Raji (cell line): Measurements from ENCODE around the gene DPYSL5.

Experiments
- POLR2A ChIP-seq: IDR thresholded peaks from 2 replicates; pipeline ENCODE4 v1.6.1; 2011; ENCODE audit warnings: low read depth, low read length, control low read depth; ENCODE audit not compliant: insufficient read depth

Gene DPYSL5

GRCh38 chr2:26921323-26921722, 73.4 kb downstream of the DPYSL5 start:
- TF ChIP-seq POLR2A, result no peak

DNA sequence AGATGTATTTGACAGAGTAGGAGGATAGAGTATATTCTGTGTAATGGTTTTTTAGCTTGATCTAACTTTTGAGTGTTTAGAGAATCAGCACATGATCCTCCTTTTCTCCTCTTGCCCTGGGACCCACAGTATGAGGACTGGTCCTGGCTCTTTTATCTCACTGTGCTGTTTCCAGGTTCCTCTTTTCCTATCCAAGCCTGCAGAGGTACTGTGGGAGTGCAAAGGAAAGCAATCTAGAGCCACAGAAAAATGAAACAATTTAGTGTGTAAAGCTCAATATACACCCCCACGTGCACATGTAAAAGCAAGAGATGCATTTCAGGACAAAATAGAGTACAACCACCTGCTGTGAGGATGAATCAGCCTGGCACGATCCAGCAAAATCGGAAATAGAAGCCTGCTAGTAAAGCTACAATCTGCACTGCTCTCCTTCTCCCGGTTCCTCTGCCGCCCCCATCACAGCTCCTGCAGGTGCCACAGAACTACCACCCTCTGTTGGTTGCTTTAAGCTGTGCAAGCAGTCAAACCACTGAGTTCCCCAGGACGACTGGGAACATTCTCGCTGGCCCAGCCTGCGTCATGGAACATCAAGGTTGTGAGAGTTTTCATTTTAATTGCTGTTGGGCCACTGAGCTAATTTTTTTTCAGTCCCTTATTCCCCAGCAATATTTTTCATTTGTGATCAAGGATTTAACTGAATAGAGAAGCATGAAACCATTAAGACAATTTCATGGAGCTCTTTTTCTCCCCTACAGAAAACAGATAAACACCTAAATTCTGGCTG, 74.7 kb downstream of the DPYSL5 start:
- no peak for TF ChIP-seq POLR2A

GRCh38 chr2:26924731-26925099, 76.8 kb downstream of the DPYSL5 start:
- no peak for TF ChIP-seq POLR2A

GRCh38 chr2:26925100-26925791, 77.3 kb downstream of the DPYSL5 start:
- no peak for TF ChIP-seq POLR2A

DNA sequence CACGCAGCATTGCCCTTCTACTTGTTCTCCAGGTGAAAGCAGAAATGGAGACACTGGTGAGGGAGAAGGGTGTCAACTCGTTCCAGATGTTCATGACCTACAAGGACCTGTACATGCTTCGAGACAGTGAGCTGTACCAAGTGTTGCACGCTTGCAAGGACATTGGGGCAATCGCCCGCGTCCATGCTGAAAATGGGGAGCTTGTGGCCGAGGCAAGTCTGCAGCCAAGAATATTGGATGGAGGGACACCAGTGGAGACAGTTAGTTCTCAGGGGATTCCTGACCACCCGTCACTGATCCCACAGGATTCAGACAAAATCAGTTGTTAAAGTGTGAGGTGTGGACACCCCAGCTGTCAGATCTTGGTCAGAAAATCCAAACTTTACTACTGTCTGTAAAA, 79.3 kb downstream of the DPYSL5 start:
- no peak for TF ChIP-seq POLR2A

DNA sequence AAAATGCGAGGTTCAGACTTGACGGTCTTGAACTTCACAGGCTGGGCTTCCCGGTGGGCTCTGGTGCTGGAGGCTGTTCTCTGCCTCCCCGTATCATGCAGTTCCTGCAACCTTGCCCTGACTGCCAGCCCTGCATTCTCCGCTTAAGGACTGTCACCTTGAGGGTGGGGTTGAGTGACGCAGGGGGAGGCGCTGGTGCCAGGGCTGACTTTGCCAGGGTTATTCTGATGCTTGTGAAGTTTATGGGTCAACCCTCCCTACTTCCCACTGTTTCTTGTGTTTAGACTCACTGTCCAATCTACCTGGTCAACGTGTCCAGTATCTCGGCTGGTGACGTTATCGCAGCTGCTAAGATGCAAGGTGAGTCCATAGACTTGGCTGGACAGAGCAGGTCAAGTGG, 85.0 kb downstream of the DPYSL5 start:
- TF ChIP-seq POLR2A, result no peak

DNA sequence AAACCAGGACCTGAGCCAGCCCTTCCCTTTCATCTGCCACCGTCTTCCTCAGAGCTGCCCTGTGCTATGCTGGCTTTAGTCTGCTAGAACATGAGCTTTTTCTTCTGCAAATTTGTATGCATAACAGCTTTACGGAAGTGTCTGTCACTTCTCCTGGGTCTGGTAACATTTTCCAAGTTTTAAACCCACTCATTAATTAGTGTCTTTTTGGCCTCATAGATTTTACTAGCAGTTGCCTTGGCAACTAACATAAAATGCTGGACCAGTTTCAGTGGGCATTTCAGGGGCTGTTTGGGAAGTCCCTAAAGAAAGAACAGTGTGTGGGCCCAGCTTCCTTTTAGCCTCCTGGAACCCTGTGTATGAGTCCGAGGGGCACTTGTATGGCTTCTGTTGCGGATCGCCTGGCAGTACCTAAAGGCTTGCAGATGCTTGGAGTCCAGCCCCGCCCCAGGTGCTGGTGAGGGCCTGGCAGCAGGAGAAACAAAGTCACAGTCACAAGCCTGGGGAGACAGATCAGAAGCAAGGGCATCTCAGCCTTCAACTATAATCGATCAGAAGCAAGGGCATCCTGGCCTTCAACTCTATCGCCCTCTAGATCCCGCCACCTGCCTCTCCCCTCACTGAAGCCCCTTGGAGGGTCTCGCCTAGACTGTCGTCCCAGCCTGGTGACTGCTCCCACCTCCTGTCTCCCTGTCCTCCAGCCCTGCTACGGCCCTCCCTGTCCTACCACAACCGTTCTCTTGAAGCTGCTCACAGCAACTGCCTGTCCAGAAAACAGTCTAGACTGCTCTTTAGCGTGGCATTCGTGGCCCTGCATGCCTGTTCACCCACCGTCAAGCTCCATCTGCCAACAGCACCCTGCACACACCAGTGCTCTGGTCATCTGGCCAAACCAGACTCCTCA, 85.8 kb downstream of the DPYSL5 start:
- TF ChIP-seq POLR2A, result no peak

GRCh38 chr2:26934335-26934724, 86.4 kb downstream of the DPYSL5 start:
- TF ChIP-seq POLR2A, result no peak

- no peak for TF ChIP-seq POLR2A
Observed at GRCh38 chr2:26934985-26935384, 87.1 kb downstream of the DPYSL5 start.

GRCh38 chr2:26936855-26937254, 88.9 kb downstream of the DPYSL5 start:
- no peak for TF ChIP-seq POLR2A

DNA sequence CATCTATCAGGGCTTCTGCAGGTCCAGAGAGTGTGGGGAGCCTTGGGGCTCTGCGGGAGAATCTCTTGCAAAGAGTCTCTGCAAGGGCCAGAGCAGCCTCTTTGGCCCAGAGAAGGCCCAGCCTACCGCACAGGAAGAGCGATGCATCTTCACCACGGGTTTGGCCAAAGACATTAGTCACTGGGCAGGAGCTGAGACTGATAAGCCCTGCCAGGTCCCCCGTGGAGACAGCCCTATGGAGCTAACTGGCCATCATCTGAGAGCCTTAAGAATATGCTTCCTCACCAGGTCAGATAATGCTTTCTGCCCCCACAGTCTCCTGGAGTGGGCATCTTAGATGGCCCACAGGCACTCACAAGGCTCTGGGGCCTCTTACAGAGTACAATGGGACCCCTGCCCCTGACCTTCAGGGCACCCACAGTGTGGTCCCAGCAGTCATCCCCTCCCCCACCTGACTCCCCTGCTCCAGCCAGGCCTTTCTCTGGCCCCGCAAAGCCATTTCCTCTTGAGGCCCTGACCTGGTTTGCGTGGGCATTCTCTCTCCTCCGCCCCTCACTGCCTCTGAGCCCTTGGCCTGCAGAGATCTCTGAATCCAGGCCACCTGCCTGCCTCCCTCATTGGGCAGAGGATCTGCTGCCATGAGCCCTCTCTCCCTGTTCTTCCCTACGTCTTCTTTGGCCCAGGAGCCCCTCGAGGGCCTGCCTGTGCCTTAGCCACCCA, 90.6 kb downstream of the DPYSL5 start:
- TF ChIP-seq POLR2A, result no peak

DNA sequence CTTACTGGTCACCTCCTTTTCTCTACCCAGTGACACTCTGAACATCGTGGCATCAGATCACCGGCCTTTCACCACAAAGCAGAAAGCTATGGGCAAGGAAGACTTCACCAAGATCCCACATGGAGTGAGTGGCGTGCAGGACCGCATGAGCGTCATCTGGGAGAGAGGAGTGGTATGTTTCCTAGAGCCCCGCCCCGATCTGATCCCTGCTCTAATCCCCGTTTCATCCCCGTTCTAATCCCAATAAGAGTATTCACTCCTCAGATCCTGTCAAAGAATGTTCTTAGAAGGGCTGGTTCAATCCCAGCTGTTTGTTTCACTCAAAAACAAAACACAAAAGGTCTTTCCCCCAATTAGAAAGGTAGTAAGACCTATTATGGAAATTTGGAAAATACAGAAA, 92.1 kb downstream of the DPYSL5 start:
- no peak for TF ChIP-seq POLR2A

DNA sequence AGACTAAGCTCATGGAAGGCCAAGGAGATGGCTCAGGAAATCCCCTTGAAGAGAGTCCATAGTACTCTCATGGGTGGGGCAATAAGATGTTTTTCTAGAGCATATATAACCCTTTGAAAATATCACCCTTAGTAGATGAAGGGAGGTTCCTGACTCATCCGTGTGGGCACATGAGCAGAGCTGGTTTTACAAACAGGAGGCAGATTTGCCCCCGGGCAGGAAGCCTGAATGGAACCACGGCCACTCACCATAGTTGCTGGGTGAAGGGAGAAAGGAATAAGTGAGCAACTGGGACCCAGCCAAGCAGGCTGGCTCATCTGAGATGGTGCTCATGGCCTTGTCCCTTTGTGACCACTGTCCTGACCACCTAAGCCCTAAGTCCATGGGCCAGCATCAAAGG, 93.6 kb downstream of the DPYSL5 start:
- no peak for TF ChIP-seq POLR2A

- TF ChIP-seq POLR2A, result no peak
Observed at GRCh38 chr2:26942543-26943295, 94.8 kb downstream of the DPYSL5 start.
